Right lobe of liver (tissue), 4 donors: Measurements from ENCODE around the gene UNC5C.

Experiments
- POLR2A ChIP-seq: fragments of 450-650 bp; IDR thresholded peaks from one replicate; pipeline ENCODE4 v1.6.1; 2017; ENCODE audit warnings: antibody characterized with exemption, mild to moderate bottlenecking
- TF ChIP-seq, protein P1 (sequence below), 4 donors: fragments of 200-600 bp in 3 of 4; fragments of 450-650 bp in 1 of 4; IDR thresholded peaks; one replicate each; pipeline versions ENCODE4 v1.5.1 to v1.8.0; 2016 to 2022; ENCODE audit warnings: antibody characterized with exemption in 4 of 4, mild to moderate bottlenecking in 2 of 4
- donor health status: DM: no; HTN: no; CAD: no.
- donor health status: DM: no; HTN: no; CAD: no.
- donor health status: DM: no; HTN: yes; CAD: no.

DNA sequence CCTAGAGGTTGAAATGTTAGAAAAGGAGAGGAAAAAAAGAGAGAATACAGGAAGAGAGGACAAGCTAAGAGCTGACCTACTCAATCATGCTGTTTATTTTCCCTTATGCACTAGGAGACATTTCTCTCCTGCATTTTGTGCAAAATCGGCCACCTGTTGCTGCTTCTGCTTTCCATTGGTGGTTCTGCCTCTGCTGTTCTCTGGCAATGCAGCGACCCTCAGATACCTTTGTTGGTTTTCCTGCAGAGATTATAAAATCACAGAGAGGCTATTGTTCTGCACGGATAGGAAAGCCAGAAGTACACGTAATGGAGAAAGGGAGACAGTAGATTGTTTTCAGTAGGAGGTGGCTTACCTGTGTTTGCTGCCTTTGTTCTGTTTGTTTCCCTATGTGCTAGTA lies 108.9 kb downstream of the UNC5C start:
- TF ChIP-seq, protein P1, sequence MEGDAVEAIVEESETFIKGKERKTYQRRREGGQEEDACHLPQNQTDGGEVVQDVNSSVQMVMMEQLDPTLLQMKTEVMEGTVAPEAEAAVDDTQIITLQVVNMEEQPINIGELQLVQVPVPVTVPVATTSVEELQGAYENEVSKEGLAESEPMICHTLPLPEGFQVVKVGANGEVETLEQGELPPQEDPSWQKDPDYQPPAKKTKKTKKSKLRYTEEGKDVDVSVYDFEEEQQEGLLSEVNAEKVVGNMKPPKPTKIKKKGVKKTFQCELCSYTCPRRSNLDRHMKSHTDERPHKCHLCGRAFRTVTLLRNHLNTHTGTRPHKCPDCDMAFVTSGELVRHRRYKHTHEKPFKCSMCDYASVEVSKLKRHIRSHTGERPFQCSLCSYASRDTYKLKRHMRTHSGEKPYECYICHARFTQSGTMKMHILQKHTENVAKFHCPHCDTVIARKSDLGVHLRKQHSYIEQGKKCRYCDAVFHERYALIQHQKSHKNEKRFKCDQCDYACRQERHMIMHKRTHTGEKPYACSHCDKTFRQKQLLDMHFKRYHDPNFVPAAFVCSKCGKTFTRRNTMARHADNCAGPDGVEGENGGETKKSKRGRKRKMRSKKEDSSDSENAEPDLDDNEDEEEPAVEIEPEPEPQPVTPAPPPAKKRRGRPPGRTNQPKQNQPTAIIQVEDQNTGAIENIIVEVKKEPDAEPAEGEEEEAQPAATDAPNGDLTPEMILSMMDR (IDR thresholded peaks at IDR 0.05) = no peak
- no peak for TF ChIP-seq POLR2A
